NAMALWA (cell line): Measurements from ENCODE around the gene FAF1.

Experiments
- DNase-seq: peaks from one replicate; pipeline ENCODE4 v3.0.0-alpha.2; 2015; ENCODE audit warnings: low spot score

The FAF1 gene

GRCh38 chr1:50416553-50417453 is 543.3 kb downstream of the FAF1 start:
- DNase-seq = no peak

GRCh38 chr1:50416150-50416527 is 543.9 kb downstream of the FAF1 start:
- DNase-seq = no peak

- no peak for DNase-seq
Measured at GRCh38 chr1:50415235-50416149, 544.6 kb downstream of the FAF1 start.

- DNase-seq = no peak
Measured at GRCh38 chr1:50414853-50415234, 545.2 kb downstream of the FAF1 start.

- DNase-seq = no peak
Measured at GRCh38 chr1:50412813-50413476, 547.1 kb downstream of the FAF1 start.

- no peak for DNase-seq
Measured at GRCh38 chr1:50405814-50406213, 554.3 kb downstream of the FAF1 start.

GRCh38 chr1:50393522-50394120 is 566.4 kb downstream of the FAF1 start:
- no peak for DNase-seq
